H9 (cell line): ENCODE measurements around the gene ERBIN. TPM values are rescaled to one million over a fixed set of nuclear protein-coding genes. Genes with fewer than 3 reads are reported as not detected.

Experiments used
- DNase-seq: peaks from one replicate; pipeline ENCODE4 v3.0.0-alpha.2; 2017
- H2AFZ ChIP-seq: one replicate; pipeline ENCODE4 v1.6.1; 2013; ENCODE audit warnings: mild to moderate bottlenecking, low read length, control low read depth, moderate library complexity
- H2AK5ac ChIP-seq: 2 replicates; pipeline ENCODE4 v1.6.1; 2013; ENCODE audit warnings: low read length, control low read depth, mixed read lengths; ENCODE audit not compliant: insufficient read length
- H2BK120ac ChIP-seq: one replicate; pipeline ENCODE4 v1.6.1; 2013; ENCODE audit warnings: low read depth, mild to moderate bottlenecking, low read length, control low read depth, inconsistent platforms; ENCODE audit not compliant: poor library complexity, severe bottlenecking
- H2BK12ac ChIP-seq: 2 replicates; pipeline ENCODE4 v1.6.1; 2013; ENCODE audit warnings: low read length, control low read depth, mixed read lengths, low read depth; ENCODE audit not compliant: insufficient read length
- H2BK15ac ChIP-seq: 2 replicates; pipeline ENCODE4 v1.6.1; 2013; ENCODE audit warnings: low read depth, low read length, control low read depth
- H2BK20ac ChIP-seq: one replicate; pipeline ENCODE4 v1.6.1; 2013; ENCODE audit warnings: low read depth, mild to moderate bottlenecking, low read length, control low read depth, inconsistent platforms; ENCODE audit not compliant: poor library complexity, severe bottlenecking
- H2BK5ac ChIP-seq: 2 replicates; pipeline ENCODE4 v1.6.1; 2013; ENCODE audit warnings: low read length, control low read depth, mixed read lengths; ENCODE audit not compliant: insufficient read length
- H3K14ac ChIP-seq: 2 replicates; pipeline ENCODE4 v1.6.1; 2013; ENCODE audit warnings: low read length, control low read depth; ENCODE audit not compliant: insufficient read depth
- H3K18ac ChIP-seq: 2 replicates; pipeline ENCODE4 v1.6.1; 2013; ENCODE audit warnings: low read depth, mild to moderate bottlenecking, mixed read lengths, low read length, control low read depth; ENCODE audit not compliant: insufficient read length
- H3K23ac ChIP-seq: 2 replicates; pipeline ENCODE4 v1.6.1; 2013; ENCODE audit warnings: low read length, control low read depth, mixed read lengths, low read depth; ENCODE audit not compliant: insufficient read length
- H3K23me2 ChIP-seq: 2 replicates; pipeline ENCODE4 v1.6.1; 2013; ENCODE audit warnings: low read depth, mild to moderate bottlenecking, mixed read lengths, low read length, control low read depth; ENCODE audit not compliant: insufficient read length, poor library complexity, severe bottlenecking
- H3K27ac ChIP-seq: 2 replicates; pipeline ENCODE4 v1.5.1; 2013; ENCODE audit warnings: low read length, control low read depth, mixed read lengths, low read depth; ENCODE audit not compliant: insufficient read length
- H3K27me3 ChIP-seq: 2 replicates; pipeline ENCODE4 v1.6.1; 2013; ENCODE audit warnings: low read length, control low read depth, inconsistent platforms; ENCODE audit not compliant: insufficient read depth
- H3K4ac ChIP-seq: 2 replicates; pipeline ENCODE4 v1.6.1; 2013; ENCODE audit warnings: low read depth, mild to moderate bottlenecking, control low read depth, inconsistent platforms, low read length, moderate library complexity
- H3K4me1 ChIP-seq: 2 replicates; pipeline ENCODE4 v1.6.1; 2013; ENCODE audit warnings: low read length, control low read depth, inconsistent platforms; ENCODE audit not compliant: insufficient read depth
- H3K4me2 ChIP-seq: 2 replicates; pipeline ENCODE4 v1.6.1; 2013; ENCODE audit warnings: low read length, control low read depth, mixed read lengths; ENCODE audit not compliant: insufficient read length, insufficient read depth
- H3K56ac ChIP-seq: 2 replicates; pipeline ENCODE4 v1.6.1; 2013; ENCODE audit warnings: low read depth, mild to moderate bottlenecking, mixed read lengths, low read length, control low read depth; ENCODE audit not compliant: insufficient read length
- H3K79me1 ChIP-seq: 2 replicates; pipeline ENCODE4 v1.6.1; 2013; ENCODE audit warnings: low read depth, mild to moderate bottlenecking, moderate library complexity, low read length, control low read depth, inconsistent platforms; ENCODE audit not compliant: insufficient read depth, poor library complexity, severe bottlenecking
- H3K79me2 ChIP-seq: 2 replicates; pipeline ENCODE4 v1.6.1; 2013; ENCODE audit warnings: low read length, control low read depth, inconsistent platforms; ENCODE audit not compliant: insufficient read depth
- H3K9ac ChIP-seq: 2 replicates; pipeline ENCODE4 v1.6.1; 2013; ENCODE audit warnings: low read length, control low read depth, mixed read lengths; ENCODE audit not compliant: insufficient read length; ENCODE audit errors: extremely low read depth
- H3K9me3 ChIP-seq: one replicate; pipeline ENCODE4 v1.6.1; 2013; ENCODE audit warnings: low read depth, low read length, inconsistent platforms; ENCODE audit not compliant: control insufficient read depth
- H3T11ph ChIP-seq: one replicate; pipeline ENCODE4 v1.6.1; 2013; ENCODE audit warnings: mild to moderate bottlenecking, low read length, control low read depth, inconsistent platforms
- H4K20me1 ChIP-seq: one replicate; pipeline ENCODE4 v1.6.1; 2013; ENCODE audit not compliant: control insufficient read depth, insufficient read length, insufficient read depth
- H4K5ac ChIP-seq: 2 replicates; pipeline ENCODE4 v1.6.1; 2013; ENCODE audit warnings: low read depth, mild to moderate bottlenecking, mixed read lengths, low read length, control low read depth; ENCODE audit not compliant: insufficient read length
- H4K8ac ChIP-seq: replicated peaks from 2 replicates; pipeline ENCODE4 v1.6.1; 2013; ENCODE audit warnings: low read length, control low read depth, mixed read lengths, low read depth; ENCODE audit not compliant: insufficient read length
- H4K91ac ChIP-seq: 2 replicates; pipeline ENCODE4 v1.6.1; 2013; ENCODE audit warnings: low read depth, mild to moderate bottlenecking, moderate library complexity, mixed read lengths, low read length, control low read depth; ENCODE audit not compliant: insufficient read length
- H3K27ac Mint-ChIP-seq, 3 experiments: 2 replicates in 2 of 3; 3 replicates in 1 of 3; pipeline ENCODE4 v1.8.0; 2020 to 2021; ENCODE audit warnings: mixed read lengths in 3 of 3, mild to moderate bottlenecking in 1 of 3, moderate library complexity in 1 of 3
- H3K27me3 Mint-ChIP-seq: 2 replicates; pipeline ENCODE4 v1.8.0; 2021; ENCODE audit warnings: low read depth, mild to moderate bottlenecking, moderate library complexity, mixed read lengths
- H3K36me3 Mint-ChIP-seq, 3 experiments: 2 replicates in 2 of 3; 3 replicates in 1 of 3; pipeline ENCODE4 v1.8.0; 2020 to 2021; ENCODE audit warnings: low read depth in 3 of 3, mixed read lengths in 3 of 3; ENCODE audit not compliant: insufficient read depth in 1 of 3
- H3K4me1 Mint-ChIP-seq, 2 experiments: 2 replicates each; pipeline ENCODE4 v1.8.0; 2020; ENCODE audit warnings: mixed read lengths in 2 of 2
- H3K4me3 Mint-ChIP-seq, 2 experiments: 2 replicates in 1 of 2; 3 replicates in 1 of 2; pipeline ENCODE4 v1.8.0; 2020 to 2021; ENCODE audit warnings: mild to moderate bottlenecking in 2 of 2, mixed read lengths in 2 of 2, moderate library complexity in 1 of 2
- H3K9me3 Mint-ChIP-seq, 2 experiments: 2 replicates in 1 of 2; 3 replicates in 1 of 2; pipeline ENCODE4 v1.8.0; 2020; ENCODE audit warnings: mild to moderate bottlenecking in 2 of 2, mixed read lengths in 2 of 2, moderate library complexity in 1 of 2
- CTCF ChIP-seq: fragments of 200-600 bp; sonication (generic); conservative IDR thresholded peaks from 3 replicates; pipeline ENCODE4 v1.8.0; 2021; ENCODE audit warnings: antibody characterized with exemption, mild to moderate bottlenecking
- total RNA-seq: library from RNA; stranded (reverse); gene quantifications from 2 replicates; pipeline ENCODE4 v1.2.1, GENCODE V29; 2021

The ERBIN gene
- total RNA-seq, 1 experiment from 2014 or later = 42.9 TPM

GRCh38 chr5:65906256-65906655 is 20.1 kb upstream of the ERBIN start:
- Histone ChIP-seq H3K9me3 (no peaks in the 10 kb centered on the region), H3K56ac (no peak overlapping the region), H2BK15ac (no peak overlapping the region), H3K4me2 (no peak overlapping the region), H3K4ac (no peak overlapping the region), H4K91ac (no peak overlapping the region), H2BK5ac (no peak overlapping the region), H4K8ac (no peak overlapping the region), H3K23ac (no peak overlapping the region), H3T11ph (no peak overlapping the region), H3K23me2 (no peaks in the 10 kb centered on the region), H3K14ac (no peak overlapping the region), H2BK12ac (no peak overlapping the region), H4K20me1 (no peaks in the 10 kb centered on the region), H3K27me3 (no peaks in the 10 kb centered on the region), H2AK5ac (no peak overlapping the region), H2BK120ac (no peak overlapping the region), H3K4me1 (no peaks in the 10 kb centered on the region), H3K18ac (no peak overlapping the region), H3K27ac (no peak overlapping the region), H3K9ac (no peak overlapping the region), H4K5ac (no peak overlapping the region), H2AFZ (no peak overlapping the region), H3K79me2 (no peaks in the 10 kb centered on the region), H2BK20ac (no peak overlapping the region), H3K79me1 (no peaks in the 10 kb centered on the region)
- Mint-ChIP-seq H3K36me3 (no peaks in the 10 kb centered on the region), H3K9me3 (no peaks in the 10 kb centered on the region), H3K27me3 (no peaks in the 10 kb centered on the region), H3K27ac (no peak overlapping the region), H3K4me3 (no peak overlapping the region), H3K4me1 (no peaks in the 10 kb centered on the region)
- TF ChIP-seq CTCF = no peak
- no peak for DNase-seq
